Stimulated activated CD4-positive, alpha-beta T cell treated with anti-CD3 and anti-CD28 coated beads, Interleukin-2, amount 100 ng/mL, for 48 hours (primary cell): Measurements from ENCODE around the gene CCDC88A.
"Not testable (repeated sequence)": the region's sequence is repeated elsewhere in the genome, so short reads cannot be mapped to it uniquely, and the experiment has no call there.

ENCODE experiments used
- DNase-seq, 2 donors: peaks; one replicate each; pipeline ENCODE4 v3.0.0-alpha.2; 2020

CCDC88A gene

DNA sequence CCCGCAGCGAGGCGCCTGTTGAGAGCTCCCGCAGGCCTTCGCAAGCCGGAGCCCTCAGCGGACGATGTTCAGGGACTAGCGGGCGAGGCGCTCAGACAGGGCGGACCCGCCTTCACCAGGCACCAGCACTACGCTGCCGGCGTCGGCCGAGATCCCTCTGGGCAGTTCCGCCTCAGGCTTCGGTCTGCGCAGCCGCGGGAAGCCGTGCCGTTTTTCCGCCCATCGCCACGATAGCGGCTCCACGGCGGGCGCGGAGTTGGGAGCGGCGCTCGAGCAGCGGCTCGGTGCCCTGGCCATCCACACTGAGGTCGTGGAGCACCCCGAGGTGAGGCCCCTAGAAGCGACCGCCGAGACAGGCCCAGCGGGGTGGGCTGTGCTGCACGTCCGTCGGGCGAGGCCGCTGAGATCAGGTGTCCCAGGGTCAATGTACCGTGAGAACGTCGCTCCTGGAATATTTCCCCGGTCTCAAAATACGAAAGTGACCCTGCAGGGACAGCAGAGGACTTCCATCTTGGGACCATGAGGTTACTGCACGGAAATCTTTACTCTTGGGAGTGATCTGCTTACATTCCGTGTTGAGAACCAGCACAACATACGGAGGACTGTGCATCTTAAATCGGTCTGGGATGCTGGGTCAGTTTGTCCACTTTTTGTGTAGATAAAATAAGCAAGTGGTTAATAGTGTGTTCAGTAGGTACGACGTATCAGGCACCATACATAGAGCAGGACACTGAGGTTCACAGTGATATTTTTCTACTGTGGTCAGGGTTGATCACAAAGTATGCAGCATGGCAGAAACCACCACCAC is 137.3 kb downstream of the CCDC88A start:
- peak; percentile 78 to 81 for DNase-seq

DNA sequence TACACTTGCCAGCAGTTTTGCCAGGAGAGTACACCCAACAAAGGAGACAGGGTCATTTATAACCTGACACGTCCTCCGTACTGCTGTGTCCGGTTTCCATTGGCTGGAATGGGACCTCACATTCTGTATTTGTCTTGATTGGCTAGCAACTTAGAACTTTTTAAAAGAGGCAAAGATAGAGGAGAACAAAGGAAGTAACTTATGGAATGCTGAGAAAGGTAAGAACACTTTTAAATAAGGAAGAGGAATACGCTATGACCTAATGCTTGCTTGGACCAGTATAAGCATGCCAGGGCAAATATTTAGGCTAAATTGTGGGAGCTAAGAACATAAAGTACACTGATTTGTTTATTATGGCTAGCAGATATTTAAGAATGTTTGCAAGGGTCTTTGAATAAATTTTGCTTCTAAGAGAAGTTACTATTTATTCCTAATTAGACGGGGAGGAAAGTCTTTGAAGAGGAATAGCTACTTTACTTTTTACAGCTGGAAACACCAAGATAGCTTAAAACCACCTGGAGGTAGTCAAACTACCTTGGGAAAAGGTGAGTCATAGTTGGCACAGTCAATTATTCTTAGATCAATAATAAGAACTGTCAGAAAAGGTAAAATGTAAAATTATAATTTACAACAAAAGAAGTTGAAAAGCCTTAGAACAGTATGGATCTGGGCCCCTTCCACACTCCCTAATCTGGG is 138.7 kb downstream of the CCDC88A start:
- not testable (repeated sequence) for DNase-seq

DNA sequence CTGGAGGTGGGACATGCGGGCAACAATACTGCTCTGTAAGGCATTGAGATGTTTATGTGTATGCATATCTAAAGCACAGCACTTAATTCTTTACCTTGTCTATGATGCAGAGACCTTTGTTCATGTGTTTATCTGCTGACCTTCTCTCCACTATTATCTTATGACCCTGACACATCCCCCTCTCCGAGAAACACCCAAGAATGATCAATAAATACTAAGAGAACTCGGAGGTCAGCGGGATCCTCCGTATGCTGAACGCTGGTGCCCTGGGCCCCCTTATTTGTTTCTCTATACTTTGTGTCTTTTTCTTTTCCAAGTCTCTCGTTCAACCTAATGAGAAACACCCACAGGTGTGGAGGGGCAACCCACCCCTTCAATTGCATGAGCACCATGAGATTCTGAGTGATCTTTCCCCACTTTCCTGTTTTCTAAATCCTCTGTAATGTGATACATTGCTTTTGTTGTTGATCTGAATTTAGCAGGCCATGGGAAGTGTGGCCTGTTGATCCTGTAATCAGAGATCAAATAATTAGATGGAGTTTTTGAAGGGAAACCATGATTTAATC is 139.7 kb downstream of the CCDC88A start:
- not testable (repeated sequence) for DNase-seq

DNA sequence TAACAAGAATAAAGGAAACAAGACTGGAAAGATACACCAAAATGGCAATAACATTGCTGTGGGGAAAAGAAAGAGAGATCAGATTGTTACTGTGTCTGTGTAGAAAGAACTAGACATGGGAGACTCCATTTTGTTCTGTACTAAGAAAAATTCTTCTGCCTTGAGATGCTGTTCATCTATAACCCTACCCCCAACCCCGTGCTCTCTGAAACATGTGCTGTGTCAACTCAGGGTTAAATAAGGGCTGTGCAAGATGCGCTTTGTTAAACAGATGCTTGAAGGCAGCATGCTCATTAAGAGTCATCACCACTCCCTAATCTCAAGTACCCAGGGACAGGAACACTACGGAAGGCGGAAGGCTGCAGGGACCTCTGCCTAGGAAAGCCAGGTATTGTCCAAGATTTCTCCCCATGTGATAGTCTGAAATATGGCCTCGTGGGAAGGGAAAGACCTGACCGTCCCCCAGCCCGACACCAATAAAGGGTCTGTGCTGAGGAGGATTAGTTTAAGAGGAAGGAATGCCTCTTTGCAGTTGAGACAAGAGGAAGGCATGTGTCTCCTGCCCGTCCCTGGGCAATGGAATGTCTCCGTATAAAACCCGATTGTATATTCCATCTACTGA is 140.3 kb downstream of the CCDC88A start:
- not testable (repeated sequence) for DNase-seq

DNA sequence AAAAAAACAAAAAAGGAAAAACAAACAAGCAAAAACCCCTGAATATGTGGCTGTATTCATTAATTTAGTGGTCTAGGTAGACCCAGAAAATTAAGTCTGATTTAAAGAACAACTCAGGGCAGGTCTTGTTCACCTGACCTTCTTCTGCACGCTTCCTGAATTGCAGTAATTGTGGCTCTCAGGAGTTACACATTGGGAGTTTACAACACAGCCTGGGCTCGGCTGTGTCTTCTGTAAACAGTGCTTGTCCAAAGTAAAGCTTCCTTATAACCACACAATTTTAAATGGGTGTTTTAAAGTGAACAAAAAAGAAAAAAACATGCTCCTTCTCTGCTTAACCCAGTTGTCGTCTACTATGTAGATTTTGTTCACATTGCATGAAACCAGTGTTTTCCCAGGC is 142.3 kb downstream of the CCDC88A start:
- DNase-seq = no peak

DNA sequence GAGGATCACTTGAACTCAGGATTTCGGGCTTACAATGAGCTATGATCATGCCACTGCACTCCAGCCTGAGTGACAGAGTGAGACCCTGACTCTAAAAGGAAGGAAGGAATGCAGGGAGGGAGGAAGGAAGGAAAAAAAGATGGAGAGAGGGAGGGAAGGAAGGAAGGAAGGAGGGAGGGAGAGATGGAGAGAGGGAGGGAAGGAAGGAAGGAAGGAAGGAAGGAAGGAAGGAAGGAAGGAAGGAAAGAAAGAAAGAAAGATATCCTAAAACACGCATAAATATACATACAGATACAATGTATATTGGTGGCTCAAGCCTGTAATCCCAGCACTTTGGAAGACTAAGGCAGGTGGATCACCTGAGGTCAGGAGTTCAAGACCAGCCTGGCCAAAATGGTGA is 145.3 kb downstream of the CCDC88A start:
- DNase-seq = not testable (repeated sequence)

DNA sequence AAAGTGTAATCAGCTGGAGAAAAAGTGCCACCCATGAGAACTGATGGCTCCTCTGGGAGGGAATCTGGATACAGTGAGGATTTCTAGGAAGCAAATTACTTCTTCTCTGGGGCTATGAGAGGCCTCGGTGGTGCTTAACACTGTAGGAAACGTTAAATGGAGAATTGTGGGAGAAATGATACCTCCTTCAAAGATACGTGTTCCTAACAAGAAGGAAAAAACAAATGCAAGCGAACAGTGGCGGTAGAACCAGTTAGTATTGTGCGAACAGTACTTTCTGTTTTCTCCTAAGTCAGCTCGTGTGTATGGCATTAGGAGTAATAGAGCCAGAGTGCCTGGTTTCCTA is 150.0 kb downstream of the CCDC88A start:
- no peak for DNase-seq

DNA sequence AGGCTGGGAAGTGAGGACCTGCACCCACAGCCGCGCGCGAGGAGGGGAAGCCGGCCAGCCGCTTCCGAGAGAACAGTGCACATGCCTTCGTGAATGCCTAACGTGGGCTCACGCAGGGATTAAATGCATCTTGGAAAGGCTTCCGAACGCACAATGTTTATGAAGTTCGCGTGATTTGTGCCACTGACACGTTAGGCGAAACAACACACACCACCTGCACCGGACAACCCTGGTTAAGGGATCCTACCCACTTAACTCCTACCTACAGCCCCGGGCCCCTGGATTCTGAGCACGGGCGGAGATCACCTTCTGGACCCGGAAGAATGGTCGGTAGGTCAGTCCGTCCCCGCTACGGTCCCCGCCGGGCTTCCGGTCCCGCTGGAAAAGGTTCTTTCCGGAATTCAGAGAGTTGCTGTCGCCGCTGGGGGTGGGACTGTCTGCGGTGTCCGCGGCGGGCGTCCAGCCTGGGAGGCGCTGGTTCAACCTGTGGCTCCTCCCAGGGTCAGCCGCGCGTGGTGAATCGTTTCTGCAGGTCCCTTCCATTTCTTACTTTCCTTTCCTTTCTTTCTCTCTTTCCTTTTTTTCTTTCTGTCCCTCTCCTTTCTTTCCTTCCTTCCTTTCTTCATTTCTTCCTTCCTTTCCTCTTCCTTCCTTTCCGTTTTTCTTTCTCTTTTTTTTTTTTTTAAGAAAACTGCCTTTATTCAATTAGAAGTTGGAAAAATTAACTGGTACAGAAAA is 150.6 kb downstream of the CCDC88A start, which contains the start of gene MTIF2:
MTIF2 (minus strand) TSS at position 325 of the 738 bp plus-strand sequence. CDS start 5,373 bp downstream, outside the sequence.
- peak; percentile 87 to 89 for DNase-seq

DNA sequence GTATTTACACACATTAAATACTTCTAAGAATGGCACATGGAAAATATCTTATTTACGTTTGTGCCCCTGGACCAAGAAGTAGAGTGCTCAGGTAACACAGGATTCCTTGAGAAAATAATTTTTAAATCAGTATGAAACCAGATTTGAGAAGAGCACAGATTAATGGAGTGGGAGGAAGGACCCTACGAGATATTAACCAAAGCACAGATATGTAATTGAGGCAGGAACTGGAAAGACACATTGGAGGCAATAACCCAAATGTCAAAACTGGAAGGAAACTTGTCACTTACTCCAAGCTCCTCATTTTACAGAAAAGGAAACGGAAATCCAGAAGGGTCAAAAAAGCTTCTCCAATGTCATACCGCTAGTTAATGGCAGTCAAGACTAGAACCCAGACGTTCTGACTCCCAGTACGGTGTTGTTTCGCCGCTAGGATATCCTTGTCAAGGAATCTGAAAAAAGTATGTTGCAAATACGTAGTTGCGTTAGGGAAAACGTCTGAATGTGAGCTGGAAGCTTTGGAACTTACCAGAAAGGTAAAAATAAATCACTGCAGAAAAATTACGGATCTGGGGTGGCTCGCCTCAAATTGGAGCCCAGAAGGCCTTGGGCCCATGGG is 151.3 kb downstream of the CCDC88A start:
- DNase-seq = no peak

DNA sequence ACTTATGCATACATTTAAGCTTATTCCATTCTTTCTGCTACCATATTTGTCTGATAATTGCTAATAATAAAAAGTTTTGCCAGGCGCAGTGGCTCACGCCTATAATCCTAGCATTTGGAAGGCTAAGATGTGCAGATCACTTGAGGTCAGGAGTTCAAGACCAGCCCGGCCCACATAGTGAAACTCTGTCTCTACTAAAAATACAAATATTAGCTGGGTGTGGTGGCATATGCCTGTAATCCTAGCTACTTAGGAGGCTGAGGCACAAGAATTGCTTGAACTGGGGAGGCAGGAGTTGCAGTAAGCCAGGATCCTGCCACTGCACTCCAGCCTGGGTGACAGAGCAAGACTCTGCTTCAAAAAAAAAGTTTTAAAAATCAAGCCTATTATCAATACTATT is 160.1 kb downstream of the CCDC88A start:
- not testable (repeated sequence) for DNase-seq

DNA sequence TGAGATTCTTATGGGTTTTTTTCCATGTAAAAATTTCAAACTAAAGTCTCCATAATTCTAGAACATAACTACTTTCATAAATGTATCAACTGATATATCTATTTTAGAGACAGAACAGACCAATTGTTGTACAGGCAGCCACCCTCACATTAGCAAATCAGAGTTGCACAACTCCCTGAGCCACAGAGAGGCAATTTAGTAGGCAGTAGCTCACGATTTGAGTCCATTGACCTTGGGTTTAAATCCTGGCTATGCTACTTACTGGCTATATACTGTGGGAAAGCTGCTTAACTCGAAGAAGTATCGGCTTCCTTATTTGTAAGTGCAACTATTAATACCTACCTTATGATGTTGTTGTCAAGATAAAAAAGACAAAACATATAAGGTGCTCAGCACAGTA is 166.8 kb downstream of the CCDC88A start:
- no peak for DNase-seq

DNA sequence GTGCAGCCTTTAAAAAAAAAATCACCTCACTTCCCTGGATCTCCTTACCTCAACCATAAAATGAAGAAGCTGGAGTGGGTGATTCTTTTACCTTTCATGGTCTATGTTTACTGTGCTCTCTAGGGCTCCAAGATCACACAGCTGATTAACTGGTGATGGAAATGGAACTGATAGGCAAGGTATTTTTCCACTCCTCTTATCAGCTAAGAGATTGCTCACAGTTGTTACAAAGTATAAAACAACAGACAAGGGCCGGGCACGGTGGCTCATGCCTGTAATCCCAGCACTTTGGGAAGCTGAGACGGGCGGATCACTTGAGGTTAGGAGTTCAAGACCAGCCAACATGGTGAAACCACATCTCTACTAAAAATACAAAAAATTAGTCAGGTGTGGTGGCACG is 172.6 kb downstream of the CCDC88A start:
- no peak for DNase-seq

DNA sequence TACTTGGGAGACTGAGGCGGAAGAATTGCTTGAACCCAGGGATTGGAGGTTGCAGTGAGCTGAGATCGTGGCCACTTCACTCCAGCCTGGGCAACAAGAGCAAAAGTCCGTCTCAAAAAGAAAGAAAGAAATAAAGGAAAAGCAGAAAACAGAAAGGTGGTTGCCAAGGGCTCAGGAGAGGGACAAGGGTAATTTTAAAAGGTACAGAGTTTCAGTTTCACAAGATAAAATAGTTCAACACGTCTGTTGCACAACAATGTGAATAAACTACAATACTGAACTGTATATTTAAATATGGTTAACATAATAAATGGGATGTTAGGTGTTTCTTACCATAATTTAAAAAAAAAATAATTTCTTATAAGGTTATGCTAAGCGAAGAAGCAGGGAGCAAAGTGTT is 174.2 kb downstream of the CCDC88A start:
- no peak for DNase-seq

DNA sequence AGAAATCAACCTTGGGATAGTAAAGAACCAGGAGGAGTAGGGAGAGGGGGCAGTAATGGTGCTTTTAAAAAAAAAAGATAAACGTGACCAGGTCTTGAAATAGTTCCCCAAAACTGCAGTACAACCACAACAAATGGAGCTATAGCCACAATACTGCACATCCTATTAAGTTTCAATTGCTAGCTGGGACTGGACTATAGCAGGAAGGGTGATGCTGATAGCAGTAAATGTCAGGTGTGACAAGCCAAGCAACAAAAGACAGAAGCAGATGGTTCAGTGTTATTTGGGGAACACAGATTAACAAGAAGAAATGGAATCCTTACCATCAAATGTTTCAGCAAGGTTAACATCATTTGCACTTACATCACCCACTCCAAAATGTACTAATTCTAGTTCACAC is 177.0 kb downstream of the CCDC88A start:
- no peak for DNase-seq

DNA sequence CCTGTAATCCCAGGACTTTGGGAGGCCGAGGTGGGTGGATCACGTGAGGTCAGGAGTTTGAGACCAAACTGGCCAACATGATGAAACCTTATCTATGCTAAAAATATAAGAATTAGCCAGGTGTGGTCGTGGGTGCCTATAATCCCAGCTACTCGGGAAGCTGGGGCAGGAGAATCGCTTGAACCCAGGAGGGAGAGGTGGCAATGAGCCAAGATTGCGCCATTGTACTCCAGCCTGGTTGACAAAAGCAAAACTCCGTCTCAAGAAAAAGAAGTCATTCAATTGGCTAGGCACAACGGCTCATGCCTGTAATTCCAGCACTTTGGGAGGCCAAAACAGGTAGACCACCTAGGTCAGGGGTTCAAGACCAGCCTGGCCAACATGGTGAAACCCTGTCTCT is 178.1 kb downstream of the CCDC88A start:
- not testable (repeated sequence) for DNase-seq

DNA sequence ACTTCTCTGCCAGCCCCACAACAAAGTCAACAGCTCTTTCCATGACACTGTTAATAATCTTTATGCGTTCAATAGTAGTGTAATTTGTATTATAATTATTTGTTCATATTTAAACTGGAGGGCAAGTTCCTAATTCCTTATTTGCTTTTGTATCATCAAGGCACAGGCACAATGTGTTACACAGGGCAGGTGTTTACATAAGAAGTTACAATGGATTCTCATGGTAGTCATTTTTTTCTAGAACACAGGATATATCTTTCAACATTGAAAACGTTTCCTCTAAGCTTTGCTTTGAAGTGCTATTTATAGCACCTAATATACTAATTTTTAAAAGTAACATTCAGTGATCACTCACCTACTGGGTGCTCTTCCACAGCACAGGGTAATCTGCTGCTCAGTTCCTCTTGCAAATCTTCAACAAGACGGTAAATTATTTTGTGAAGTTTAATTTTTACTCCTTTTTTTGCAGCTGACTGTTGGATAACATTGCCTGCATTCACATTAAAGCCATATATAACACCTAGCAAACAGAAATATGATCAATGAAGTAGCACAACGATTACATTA is 179.9 kb downstream of the CCDC88A start:
- no peak for DNase-seq
